Measurements from ENCODE around the gene TSPYL4. TPM values are rescaled to one million over a fixed set of nuclear protein-coding genes. Genes with fewer than 3 reads are reported as not detected.

TSPYL4 gene
- polyA plus RNA-seq, 1 donor from 2014 or later: 97.2 TPM

GRCh38 chr6:116244284-116244683 lies 9.6 kb downstream of the TSPYL4 start:
- peaks cover 4% of the 10 kb centered on the region for H3K36me3 ChIP-seq (ENCODE audit: insufficient read depth, low read length)
- H3K4me3 ChIP-seq (ENCODE audit: low read length): no peak overlapping the region
- H3F3A ChIP-seq (ENCODE audit: insufficient read depth, low read length, poor library complexity, severe bottlenecking): no peaks in the 10 kb centered on the region
- H3K9me3 ChIP-seq (ENCODE audit: low read length): no peaks in the 10 kb centered on the region
- H3K27ac ChIP-seq (ENCODE audit: low read length): no peak overlapping the region
- H3K9ac ChIP-seq (ENCODE audit: low read length): no peak overlapping the region
- TF ChIP-seq EZH2 (IDR thresholded peaks at IDR 0.05; ENCODE audit: borderline replicate concordance, insufficient read depth, low read length, poor library complexity, severe bottlenecking) (no peak), RAD21 (conservative IDR thresholded peaks at IDR 0.05) (no peak), TAF1 (IDR thresholded peaks at IDR 0.05; ENCODE audit: low read depth) (no peak), MXI1 (conservative IDR thresholded peaks at IDR 0.05; ENCODE audit: poor library complexity, severe bottlenecking) (no peak), EP300 (conservative IDR thresholded peaks at IDR 0.05; ENCODE audit: poor library complexity, severe bottlenecking) (no peak), REST (IDR thresholded peaks at IDR 0.05; ENCODE audit: borderline replicate concordance) (no peak), POLR2AphosphoS5 (IDR thresholded peaks at IDR 0.05) (no peak), SMC3 (conservative IDR thresholded peaks at IDR 0.05; ENCODE audit: poor library complexity) (no peak)
- TF ChIP-seq, protein P1, sequence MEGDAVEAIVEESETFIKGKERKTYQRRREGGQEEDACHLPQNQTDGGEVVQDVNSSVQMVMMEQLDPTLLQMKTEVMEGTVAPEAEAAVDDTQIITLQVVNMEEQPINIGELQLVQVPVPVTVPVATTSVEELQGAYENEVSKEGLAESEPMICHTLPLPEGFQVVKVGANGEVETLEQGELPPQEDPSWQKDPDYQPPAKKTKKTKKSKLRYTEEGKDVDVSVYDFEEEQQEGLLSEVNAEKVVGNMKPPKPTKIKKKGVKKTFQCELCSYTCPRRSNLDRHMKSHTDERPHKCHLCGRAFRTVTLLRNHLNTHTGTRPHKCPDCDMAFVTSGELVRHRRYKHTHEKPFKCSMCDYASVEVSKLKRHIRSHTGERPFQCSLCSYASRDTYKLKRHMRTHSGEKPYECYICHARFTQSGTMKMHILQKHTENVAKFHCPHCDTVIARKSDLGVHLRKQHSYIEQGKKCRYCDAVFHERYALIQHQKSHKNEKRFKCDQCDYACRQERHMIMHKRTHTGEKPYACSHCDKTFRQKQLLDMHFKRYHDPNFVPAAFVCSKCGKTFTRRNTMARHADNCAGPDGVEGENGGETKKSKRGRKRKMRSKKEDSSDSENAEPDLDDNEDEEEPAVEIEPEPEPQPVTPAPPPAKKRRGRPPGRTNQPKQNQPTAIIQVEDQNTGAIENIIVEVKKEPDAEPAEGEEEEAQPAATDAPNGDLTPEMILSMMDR (IDR thresholded peaks at IDR 0.05; ENCODE audit: poor library complexity, severe bottlenecking): no peak
- H2AFZ ChIP-seq (ENCODE audit: low read depth, low read length): no peak overlapping the region
- H3K79me2 ChIP-seq (replicated peaks; ENCODE audit: insufficient read depth, low read length): peaks cover 8% of the 10 kb centered on the region
- H3K27me3 ChIP-seq (ENCODE audit: insufficient read depth, low read depth, low read length): no peaks in the 10 kb centered on the region
- H3K4me2 ChIP-seq (ENCODE audit: low read length): no peak overlapping the region
- H3K9me2 ChIP-seq (ENCODE audit: insufficient read depth, low read length): no peaks in the 10 kb centered on the region
- H4K20me1 ChIP-seq (ENCODE audit: insufficient read depth): no peaks in the 10 kb centered on the region

- H3K4me2 ChIP-seq (ENCODE audit: low read length): no peak overlapping the region
- H3K27ac ChIP-seq (ENCODE audit: low read length): no peak overlapping the region
- no peaks in the 10 kb centered on the region for H4K20me1 ChIP-seq (ENCODE audit: insufficient read depth)
- H3F3A ChIP-seq (ENCODE audit: insufficient read depth, low read length, poor library complexity, severe bottlenecking): no peaks in the 10 kb centered on the region
- H3K36me3 ChIP-seq (ENCODE audit: insufficient read depth, low read length): no peaks in the 10 kb centered on the region
- no peak overlapping the region for H3K4me3 ChIP-seq (ENCODE audit: low read length)
- no peaks in the 10 kb centered on the region for H3K79me2 ChIP-seq (replicated peaks; ENCODE audit: insufficient read depth, low read length)
- H3K9me2 ChIP-seq (ENCODE audit: insufficient read depth, low read length): no peaks in the 10 kb centered on the region
- H2AFZ ChIP-seq (ENCODE audit: low read depth, low read length): no peak overlapping the region
- H3K9me3 ChIP-seq (ENCODE audit: low read length): no peaks in the 10 kb centered on the region
- H3K27me3 ChIP-seq (ENCODE audit: insufficient read depth, low read depth, low read length): no peaks in the 10 kb centered on the region
- H3K9ac ChIP-seq (ENCODE audit: low read length): no peak overlapping the region
- TF ChIP-seq POLR2AphosphoS5 (IDR thresholded peaks at IDR 0.05) (no peak), MXI1 (conservative IDR thresholded peaks at IDR 0.05; ENCODE audit: poor library complexity, severe bottlenecking) (no peak), TAF1 (IDR thresholded peaks at IDR 0.05; ENCODE audit: low read depth) (no peak), RAD21 (conservative IDR thresholded peaks at IDR 0.05) (no peak), SMC3 (conservative IDR thresholded peaks at IDR 0.05; ENCODE audit: poor library complexity) (no peak), REST (IDR thresholded peaks at IDR 0.05; ENCODE audit: borderline replicate concordance) (no peak), EP300 (conservative IDR thresholded peaks at IDR 0.05; ENCODE audit: poor library complexity, severe bottlenecking) (no peak), EZH2 (IDR thresholded peaks at IDR 0.05; ENCODE audit: borderline replicate concordance, insufficient read depth, low read length, poor library complexity, severe bottlenecking) (no peak)
- TF ChIP-seq, protein P1 (IDR thresholded peaks at IDR 0.05; ENCODE audit: poor library complexity, severe bottlenecking): no peak
Measured at GRCh38 chr6:116239856-116240255, 14.0 kb downstream of the TSPYL4 start.

Data from neural cell (in vitro differentiated cells).